Fibroblast of the aortic adventitia (primary cell): ENCODE results near the gene LGALS9. TPM values are rescaled to one million over a fixed set of nuclear protein-coding genes. Genes with fewer than 3 reads are reported as not detected.

Source experiments
- DNase-seq: peaks from one replicate; pipeline ENCODE4 v3.0.0-alpha.2; 2010; ENCODE audit warnings: low read depth
- H3K4me3 ChIP-seq: 2 replicates; pipeline ENCODE4 v1.5.1; 2011; ENCODE audit warnings: low read depth, mild to moderate bottlenecking, control low read depth, low read length, moderate library complexity
- total RNA-seq: library from RNA; depleted of rRNA; stranded (reverse); fragments of >200 nt; gene quantifications from 2 replicates; pipeline ENCODE4 v1.2.3, GENCODE V29; 2012; ENCODE audit warnings: low replicate concordance
- TF ChIP-seq, protein P1 (sequence below): IDR thresholded peaks from 2 replicates; pipeline ENCODE4 v1.5.1; 2011; ENCODE audit warnings: mild to moderate bottlenecking, low read length, control low read depth, inconsistent platforms; ENCODE audit not compliant: insufficient read depth

The LGALS9 gene
- total RNA-seq, 1 donor: 0.90 TPM

DNA sequence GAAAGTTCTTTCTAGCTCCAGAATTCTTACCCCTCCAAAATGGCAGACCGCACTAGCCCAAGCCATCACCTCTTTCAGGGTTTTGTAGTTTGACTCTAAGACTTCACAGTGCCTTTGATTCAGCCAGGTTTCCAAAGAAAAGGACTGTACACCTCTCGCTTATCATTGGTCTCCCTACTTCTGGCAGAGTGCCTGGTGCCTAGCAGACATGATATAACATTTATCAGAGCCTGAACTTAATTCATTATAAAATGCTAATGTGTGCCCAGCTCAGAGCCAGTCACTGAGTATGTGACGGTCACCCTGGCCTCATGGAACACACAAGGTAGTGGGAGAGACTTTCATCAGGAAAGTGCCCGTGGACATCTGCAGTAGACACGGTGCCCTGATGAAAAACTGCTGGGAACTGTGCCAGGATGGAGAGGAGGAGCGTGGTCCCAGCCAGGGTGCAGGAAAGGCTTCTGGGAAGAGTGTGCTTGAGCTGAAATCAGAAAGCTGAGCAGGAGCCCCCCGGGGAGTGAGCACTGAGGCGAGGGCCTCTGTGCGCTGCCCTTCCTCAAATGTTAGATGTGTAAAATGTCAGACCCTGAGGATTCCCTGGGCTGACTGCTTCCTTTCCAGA, 34.3 kb upstream of the LGALS9 start:
- H3K4me3 ChIP-seq: no peak overlapping the region
- TF ChIP-seq, protein P1, sequence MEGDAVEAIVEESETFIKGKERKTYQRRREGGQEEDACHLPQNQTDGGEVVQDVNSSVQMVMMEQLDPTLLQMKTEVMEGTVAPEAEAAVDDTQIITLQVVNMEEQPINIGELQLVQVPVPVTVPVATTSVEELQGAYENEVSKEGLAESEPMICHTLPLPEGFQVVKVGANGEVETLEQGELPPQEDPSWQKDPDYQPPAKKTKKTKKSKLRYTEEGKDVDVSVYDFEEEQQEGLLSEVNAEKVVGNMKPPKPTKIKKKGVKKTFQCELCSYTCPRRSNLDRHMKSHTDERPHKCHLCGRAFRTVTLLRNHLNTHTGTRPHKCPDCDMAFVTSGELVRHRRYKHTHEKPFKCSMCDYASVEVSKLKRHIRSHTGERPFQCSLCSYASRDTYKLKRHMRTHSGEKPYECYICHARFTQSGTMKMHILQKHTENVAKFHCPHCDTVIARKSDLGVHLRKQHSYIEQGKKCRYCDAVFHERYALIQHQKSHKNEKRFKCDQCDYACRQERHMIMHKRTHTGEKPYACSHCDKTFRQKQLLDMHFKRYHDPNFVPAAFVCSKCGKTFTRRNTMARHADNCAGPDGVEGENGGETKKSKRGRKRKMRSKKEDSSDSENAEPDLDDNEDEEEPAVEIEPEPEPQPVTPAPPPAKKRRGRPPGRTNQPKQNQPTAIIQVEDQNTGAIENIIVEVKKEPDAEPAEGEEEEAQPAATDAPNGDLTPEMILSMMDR: no peak
- no peak for DNase-seq

DNA sequence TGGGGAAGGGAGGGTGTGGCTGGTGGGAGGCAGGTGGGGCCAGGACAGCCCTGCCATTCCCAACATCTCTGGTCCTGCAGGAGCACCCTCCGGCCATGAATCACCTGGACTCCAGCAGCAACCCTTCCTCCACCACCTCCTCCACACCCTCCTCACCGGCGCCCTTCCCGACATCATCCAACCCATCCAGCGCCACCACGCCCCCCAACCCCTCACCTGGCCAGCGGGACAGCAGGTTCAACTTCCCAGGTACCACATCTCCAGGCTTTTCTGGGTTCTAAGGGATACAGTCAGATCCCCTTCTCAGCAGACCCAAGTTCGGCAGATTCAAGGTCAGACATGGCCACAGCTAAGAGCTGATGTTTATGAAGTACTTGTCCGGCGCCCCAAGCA, 33.8 kb upstream of the LGALS9 start:
- TF ChIP-seq, protein P1: no peak
- DNase-seq: no peak
- no peak overlapping the region for H3K4me3 ChIP-seq

DNA sequence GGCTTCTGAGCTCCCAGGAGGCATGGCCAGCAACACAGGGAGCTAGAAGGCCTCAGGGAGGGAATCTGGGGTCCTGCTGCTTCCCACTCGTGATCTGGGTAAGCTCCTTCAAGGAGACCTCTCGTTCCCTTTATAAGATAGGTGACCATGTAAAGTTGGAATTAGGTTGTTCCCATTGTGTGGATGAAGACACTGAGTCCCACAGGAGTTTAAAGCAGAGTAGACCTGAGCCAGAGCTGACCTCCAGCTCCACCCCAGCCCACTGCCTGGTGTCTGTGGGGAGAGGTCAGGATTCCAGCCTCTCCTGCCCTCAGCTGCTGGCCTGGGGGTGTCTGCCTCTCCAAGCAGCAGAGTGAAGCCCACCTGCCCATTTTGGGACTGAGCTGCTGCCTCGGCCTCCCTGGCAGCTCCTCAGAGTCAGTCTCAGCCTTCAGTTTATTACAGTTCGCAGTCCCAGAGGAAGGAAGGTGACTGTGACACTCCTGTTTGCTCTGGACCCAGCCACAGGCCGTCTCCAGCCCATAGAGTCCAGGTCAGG, 33.1 kb upstream of the LGALS9 start:
- no peak overlapping the region for H3K4me3 ChIP-seq
- DNase-seq: no peak
- TF ChIP-seq, protein P1: no peak

DNA sequence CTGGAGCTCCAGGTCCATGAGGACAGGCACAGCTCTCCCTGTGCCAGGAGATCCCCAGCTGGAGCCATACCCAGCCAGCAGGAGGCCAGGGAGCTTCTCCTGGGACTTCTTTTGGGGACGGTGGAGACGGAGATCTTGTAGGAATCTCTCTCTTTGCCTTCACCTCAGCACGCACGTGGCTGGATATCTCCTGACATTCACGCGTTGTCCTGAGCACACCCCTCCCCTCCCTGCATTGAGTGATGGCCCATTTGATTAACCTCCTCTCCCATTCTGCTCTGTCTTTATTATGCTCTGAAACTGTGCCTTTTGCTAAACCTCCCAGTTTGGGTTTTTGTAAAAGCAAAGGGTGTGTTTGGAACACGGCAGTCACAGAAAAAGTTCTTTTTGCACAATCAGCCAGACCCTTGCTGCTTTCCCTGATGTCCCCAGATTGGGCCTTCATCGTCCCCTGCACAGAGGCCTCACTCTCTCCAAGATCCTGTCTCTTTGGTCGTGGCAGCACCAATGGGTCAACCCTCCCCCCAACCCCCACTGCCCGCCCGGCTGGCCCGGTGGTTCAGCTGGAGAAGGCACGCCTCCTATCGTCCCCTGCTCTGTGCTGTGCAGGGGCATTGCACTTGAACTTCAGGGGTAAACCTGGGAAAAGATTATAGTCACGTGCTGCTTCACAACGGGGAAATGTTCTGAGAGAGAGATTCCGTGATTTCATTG, 32.5 kb upstream of the LGALS9 start:
- H3K4me3 ChIP-seq: no peak overlapping the region
- no peak for DNase-seq
- TF ChIP-seq, protein P1: no peak

DNA sequence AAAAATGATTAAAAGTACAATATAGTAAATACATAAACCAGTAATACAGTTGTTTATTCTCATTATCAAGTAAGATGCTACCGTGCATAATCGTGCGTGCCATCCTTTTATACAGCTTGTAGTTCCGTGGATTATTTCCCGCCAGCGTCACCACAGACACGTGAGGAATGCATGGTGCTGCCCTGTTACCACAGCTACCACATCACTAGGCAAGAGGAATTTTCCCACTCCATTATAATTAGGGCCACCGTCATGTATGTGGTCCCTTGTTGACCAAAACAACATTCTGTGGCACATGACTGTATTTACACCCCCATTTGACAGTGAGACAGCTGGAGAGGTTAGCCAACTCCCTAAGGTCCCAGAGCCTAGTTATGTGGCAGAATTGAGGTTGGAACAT, 30.5 kb upstream of the LGALS9 start:
- no peak for DNase-seq
- TF ChIP-seq, protein P1: no peak
- no peak overlapping the region for H3K4me3 ChIP-seq

DNA sequence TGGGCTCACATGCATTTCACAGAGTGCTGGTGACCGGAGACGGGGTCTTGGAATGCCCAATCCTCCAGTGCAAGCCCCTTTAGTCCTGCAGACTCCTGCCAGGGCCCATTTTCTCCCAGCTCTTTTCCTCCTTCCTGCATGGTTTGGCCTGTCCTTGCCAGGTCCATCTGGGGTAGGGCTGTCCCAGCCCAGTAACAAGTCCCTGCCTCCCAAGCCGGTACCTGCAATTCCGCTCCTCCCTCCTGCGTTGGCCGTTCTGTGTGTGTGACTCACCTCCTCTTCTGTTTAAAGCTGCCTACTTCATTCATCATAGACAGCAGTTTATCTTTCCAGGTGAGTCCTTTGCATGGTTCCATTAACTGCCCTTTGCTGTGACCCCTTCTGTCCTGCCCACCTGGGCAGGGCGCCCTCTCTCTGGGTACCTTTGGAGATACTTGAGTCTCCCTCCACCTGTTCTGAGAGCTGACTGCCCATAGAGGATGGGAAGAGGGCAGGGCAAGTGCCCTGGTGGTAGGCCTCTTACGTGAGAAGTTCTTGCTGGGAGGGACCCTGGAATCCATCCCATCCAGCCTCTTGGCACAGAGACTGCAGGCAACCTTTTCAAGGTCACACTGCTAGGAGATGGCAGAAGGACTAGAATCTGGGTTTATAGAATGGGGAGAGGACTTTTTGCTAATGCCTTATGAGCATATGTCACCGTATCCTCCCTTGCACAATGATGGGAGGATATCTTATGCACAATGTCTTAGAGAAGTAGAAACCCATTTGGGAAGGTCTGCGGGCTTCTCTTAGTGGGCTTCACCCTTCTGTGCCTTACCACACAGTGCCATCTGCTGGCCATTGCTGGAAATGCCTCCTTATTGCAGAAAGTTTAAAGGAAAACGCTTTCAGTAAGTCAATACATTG, 29.7 kb upstream of the LGALS9 start:
- no peak overlapping the region for H3K4me3 ChIP-seq
- TF ChIP-seq, protein P1: peak; percentile 92
- DNase-seq: peak; percentile 90
